ENCODE data around the gene TBC1D16. TPM values are rescaled to one million over a fixed set of nuclear protein-coding genes. Genes with fewer than 3 reads are reported as not detected.

The TBC1D16 gene
- total RNA-seq, 6 experiments from 2014 or later: 5.8 to 21.0 (median 14.4) TPM

GRCh38 chr17:79905832-79906231 is 129.8 kb downstream of the TBC1D16 start:
- peak in 1 of 4 donors; percentile 47 for ATAC-seq
- whole genome bisulfite sequencing (ENCODE audit: insufficient coverage, low coverage, low lambda C conversion rate, missing lambda C conversion rate): 83% methylated on average over 2 of the region's 8 CpGs

GRCh38 chr17:79904865-79905264 is 130.8 kb downstream of the TBC1D16 start:
- H3K27ac ChIP-seq: no peak overlapping the region
- H3K9me3 ChIP-seq: no peaks in the 10 kb centered on the region
- intact Hi-C loops (cut with DNase I): no loop called here
- H3K4me1 ChIP-seq: no peaks in the 10 kb centered on the region
- ATAC-seq (no peak), DNase-seq (no peak)
- WGBS (ENCODE audit: insufficient coverage, low coverage, low lambda C conversion rate, missing lambda C conversion rate): 56% methylated on average over 3 of the region's 9 CpGs
- TF ChIP-seq CTCF (IDR thresholded peaks at IDR 0.05) (no peak), POLR2A (IDR thresholded peaks at IDR 0.05) (no peak)
- H3K4me3 ChIP-seq: no peak overlapping the region
- H3K27me3 ChIP-seq: no peaks in the 10 kb centered on the region
- H3K36me3 ChIP-seq: no peaks in the 10 kb centered on the region

More at GRCh38 chr17:79905832-79906231, 129.8 kb downstream of the TBC1D16 start:
- no peaks in the 10 kb centered on the region for H3K36me3 ChIP-seq
- DNase-seq: no peak
- H3K27me3 ChIP-seq: no peaks in the 10 kb centered on the region
- H3K4me1 ChIP-seq: no peaks in the 10 kb centered on the region
- no peak overlapping the region for H3K27ac ChIP-seq
- H3K4me3 ChIP-seq: no peak overlapping the region
- H3K9me3 ChIP-seq: no peaks in the 10 kb centered on the region
- no peak for TF ChIP-seq POLR2A (IDR thresholded peaks at IDR 0.05)
- intact Hi-C loops (cut with DNase I): no loop called here

GRCh38 chr17:79902146-79902791 is 133.4 kb downstream of the TBC1D16 start:
- DNase-seq: no peak
- no peak for TF ChIP-seq CTCF (IDR thresholded peaks at IDR 0.05)
- TF ChIP-seq POLR2A (IDR thresholded peaks at IDR 0.05): no peak
- ATAC-seq: no peak
- H3K27me3 ChIP-seq: no peaks in the 10 kb centered on the region
- H3K4me1 ChIP-seq: peaks cover 0 to 11% (median 0%) of the 10 kb centered on the region in 4 donors
- intact Hi-C loops (cut with DNase I): no loop called here
- no peak overlapping the region for H3K4me3 ChIP-seq
- no peaks in the 10 kb centered on the region for H3K9me3 ChIP-seq
- H3K27ac ChIP-seq: no peak overlapping the region
- WGBS (ENCODE audit: insufficient coverage, low coverage, low lambda C conversion rate, missing lambda C conversion rate): 80% methylated on average over 6 of the region's 10 CpGs
- H3K36me3 ChIP-seq: no peaks in the 10 kb centered on the region

GRCh38 chr17:79901131-79901530 is 134.5 kb downstream of the TBC1D16 start:
- H3K4me1 ChIP-seq: peaks cover 0 to 14% (median 0%) of the 10 kb centered on the region in 4 donors
- no peak overlapping the region for H3K27ac ChIP-seq
- TF ChIP-seq CTCF (IDR thresholded peaks at IDR 0.05): no peak
- TF ChIP-seq POLR2A (IDR thresholded peaks at IDR 0.05): no peak
- H3K9me3 ChIP-seq: no peaks in the 10 kb centered on the region
- DNase-seq: no peak
- H3K4me3 ChIP-seq: no peak overlapping the region
- WGBS (ENCODE audit: insufficient coverage, low coverage, low lambda C conversion rate, missing lambda C conversion rate): no CpG with 5 or more reads among the region's 6 CpGs
- no peaks in the 10 kb centered on the region for H3K36me3 ChIP-seq
- ATAC-seq: no peak
- intact Hi-C loops (cut with DNase I): no loop called here
- H3K27me3 ChIP-seq: no peaks in the 10 kb centered on the region

- WGBS (ENCODE audit: insufficient coverage, low coverage, low lambda C conversion rate, missing lambda C conversion rate): 86% methylated on average over 4 of the region's 4 CpGs
- no peaks in the 10 kb centered on the region for H3K36me3 ChIP-seq
- H3K4me1 ChIP-seq: peaks cover 0 to 14% (median 0%) of the 10 kb centered on the region in 4 donors
- H3K27me3 ChIP-seq: no peaks in the 10 kb centered on the region
- H3K9me3 ChIP-seq: no peaks in the 10 kb centered on the region
- intact Hi-C loops (cut with DNase I): no loop called here
- ATAC-seq: no peak
- no peak for DNase-seq
- no peak for TF ChIP-seq CTCF (IDR thresholded peaks at IDR 0.05)
- no peak for TF ChIP-seq POLR2A (IDR thresholded peaks at IDR 0.05)
- no peak overlapping the region for H3K27ac ChIP-seq
- no peak overlapping the region for H3K4me3 ChIP-seq
These were observed 136.1 kb downstream of the TBC1D16 start for GRCh38 chr17:79899584-79899983.

Measured in right lobe of liver (tissue), 6 donors.